GM13977 (cell line): ENCODE data around the gene AFAP1.

ENCODE experiments used
- DNase-seq: peaks from one replicate; pipeline ENCODE4 v3.0.0; 2012; ENCODE audit warnings: low spot score
- CTCF ChIP-seq: IDR thresholded peaks from 2 replicates; pipeline ENCODE4 v1.5.1; 2012; ENCODE audit warnings: mild to moderate bottlenecking, control low read depth; ENCODE audit not compliant: insufficient read depth; ENCODE audit errors: extremely low read depth, missing control alignments
- in situ Hi-C: fragments of 300-500 bp; cut with MboI; formaldehyde crosslinking; loops from one replicate; pipeline ENCODE4 v1.12.0; 2022; ENCODE audit warnings: low sequenced_read_pairs, low pct_unique_long_range_greater_than_20kb, mixed read lengths, inconsistent platforms; ENCODE audit not compliant: unreplicated experiment

Gene AFAP1

GRCh38 chr4:7805533-7806337 lies 133.9 kb downstream of the AFAP1 start:
- TF ChIP-seq CTCF, result no peak
- in situ Hi-C loops, result loop anchor here (10.0 kb wide), 1 partner anchor 179 kb away; no protein-coding TSS in a partner anchor
- DNase-seq, result no peak

- no peak for TF ChIP-seq CTCF
- DNase-seq, result no peak
- in situ Hi-C loops, result loop anchor here (5.0 to 10.0 kb wide), 2 partner anchors 38 to 180 kb away; no protein-coding TSS in a partner anchor
These were observed 134.8 kb downstream of the AFAP1 start for GRCh38 chr4:7804756-7805385.

- in situ Hi-C loops, result loop anchor here (5.0 to 10.0 kb wide), 2 partner anchors 37 to 181 kb away; no protein-coding TSS in a partner anchor
- DNase-seq, result peak; percentile 82
- peak; percentile 92 for TF ChIP-seq CTCF
These were observed 135.5 kb downstream of the AFAP1 start for GRCh38 chr4:7803992-7804755.

GRCh38 chr4:7803371-7803770 lies 136.3 kb downstream of the AFAP1 start:
- DNase-seq, result no peak
- in situ Hi-C loops, result loop anchor here (5.0 to 10.0 kb wide), 2 partner anchors 36 to 181 kb away; no protein-coding TSS in a partner anchor
- TF ChIP-seq CTCF, result no peak

- in situ Hi-C loops, result loop anchor here (5.0 to 10.0 kb wide), 2 partner anchors 35 to 183 kb away; no protein-coding TSS in a partner anchor
- DNase-seq, result peak; percentile 83
- peak; percentile 95 for TF ChIP-seq CTCF
These were observed 137.5 kb downstream of the AFAP1 start for GRCh38 chr4:7802093-7802726.

- TF ChIP-seq CTCF, result no peak
- no peak for DNase-seq
- in situ Hi-C loops, result loop anchor here (5.0 to 10.0 kb wide), 2 partner anchors 34 to 183 kb away; no protein-coding TSS in a partner anchor
These were observed 138.0 kb downstream of the AFAP1 start for GRCh38 chr4:7801641-7802040.
